IMR-90 (cell line): ENCODE results near the gene RAB25. TPM values are rescaled to one million over a fixed set of nuclear protein-coding genes. Genes with fewer than 3 reads are reported as not detected.

ENCODE experiments used
- ATAC-seq: fragments of 200-7000 bp; cut with Tn5 transposase; 2 replicates; pipeline ENCODE4 v1.9.1; 2020; ENCODE audit warnings: low read depth, mild to moderate bottlenecking, moderate library complexity
- BruUV-seq: library from RNA; stranded (reverse); fragments of 400-500 nt; replicated peaks from 2 replicates; lab custom pipeline; 2021; lab: Mats Ljungman, UMichigan
- CTCF ChIA-PET: fragments of 300-600 bp; formaldehyde crosslinking; extraction: SDS; loops from one replicate; lab custom pipeline; 2021; ENCODE audit warnings: antibody characterized with exemption; lab: Yijun Ruan, JAX
- POLR2A ChIA-PET: fragments of 300-600 bp; sonication (Branson Sonifier 250); formaldehyde crosslinking; loops from one replicate; lab custom pipeline; 2022; ENCODE audit warnings: antibody characterized with exemption; ENCODE audit not compliant: unreplicated experiment; lab: Charles Lee
- DNase-seq: peaks from one replicate; pipeline ENCODE4 v3.0.0; 2013
- H2AFZ ChIP-seq: replicated peaks from 2 replicates; pipeline ENCODE3; 2013; ENCODE audit warnings: low read length, mild to moderate bottlenecking; ENCODE audit not compliant: poor library complexity
- H2AK5ac ChIP-seq: 2 replicates; pipeline ENCODE4 v1.6.1; 2013; ENCODE audit warnings: low read depth, low read length, inconsistent platforms
- H2AK9ac ChIP-seq: replicated peaks from 2 replicates; pipeline ENCODE3; 2013; ENCODE audit warnings: mild to moderate bottlenecking, low read depth, low read length, moderate library complexity; ENCODE audit not compliant: poor library complexity
- H2BK120ac ChIP-seq: 2 replicates; pipeline ENCODE4 v1.6.1; 2013; ENCODE audit warnings: low read depth, low read length, inconsistent platforms
- H2BK15ac ChIP-seq: 3 replicates; pipeline ENCODE4 v1.6.1; 2013; ENCODE audit warnings: low read depth, low read length, inconsistent platforms
- H2BK20ac ChIP-seq: 2 replicates; pipeline ENCODE4 v1.6.1; 2013; ENCODE audit warnings: low read depth, mild to moderate bottlenecking, inconsistent platforms, low read length, moderate library complexity
- H2BK5ac ChIP-seq: 2 replicates; pipeline ENCODE4 v1.6.1; 2013; ENCODE audit warnings: mild to moderate bottlenecking, low read depth, low read length, inconsistent platforms; ENCODE audit not compliant: poor library complexity, severe bottlenecking
- H3K14ac ChIP-seq: replicated peaks from 2 replicates; pipeline ENCODE4 v1.6.1; 2013; ENCODE audit warnings: low read depth, low read length, inconsistent platforms
- H3K18ac ChIP-seq: 2 replicates; pipeline ENCODE4 v1.6.1; 2013; ENCODE audit warnings: low read depth, low read length, control low read depth
- H3K23ac ChIP-seq: 2 replicates; pipeline ENCODE4 v1.6.1; 2013; ENCODE audit warnings: low read depth, low read length, inconsistent platforms
- H3K27ac ChIP-seq: 2 replicates; pipeline ENCODE4 v1.5.1; 2013; ENCODE audit warnings: mild to moderate bottlenecking, control low read depth, low read length; ENCODE audit not compliant: insufficient read depth
- H3K27me3 ChIP-seq: 2 replicates; pipeline ENCODE4 v1.6.1; 2013; ENCODE audit warnings: low read length; ENCODE audit not compliant: control insufficient read depth, insufficient read depth
- H3K36me3 ChIP-seq: 2 replicates; pipeline ENCODE4 v1.6.1; 2013; ENCODE audit warnings: low read length, mixed read lengths; ENCODE audit not compliant: control insufficient read depth, insufficient read depth
- H3K4ac ChIP-seq: 2 replicates; pipeline ENCODE4 v1.6.1; 2013; ENCODE audit warnings: low read depth, low read length, inconsistent platforms
- H3K4me1 ChIP-seq: 2 replicates; pipeline ENCODE4 v1.6.1; 2013; ENCODE audit warnings: low read length, mixed read lengths; ENCODE audit not compliant: control insufficient read depth, insufficient read depth
- H3K4me2 ChIP-seq: 2 replicates; pipeline ENCODE4 v1.6.1; 2013; ENCODE audit warnings: low read depth, mild to moderate bottlenecking, control low read depth, low read length, moderate library complexity
- H3K4me3 ChIP-seq: 2 replicates; pipeline ENCODE4 v1.5.1; 2013; ENCODE audit warnings: low read depth, mild to moderate bottlenecking, control low read depth, low read length, moderate library complexity; ENCODE audit not compliant: insufficient read depth
- H3K56ac ChIP-seq: 2 replicates; pipeline ENCODE4 v1.6.1; 2013; ENCODE audit warnings: low read length, inconsistent platforms; ENCODE audit not compliant: insufficient read depth; ENCODE audit errors: extremely low read depth
- H3K79me1 ChIP-seq, 2 experiments: 2 replicates each; pipeline ENCODE4 v1.6.1; 2013; ENCODE audit warnings: low read length in 2 of 2, inconsistent platforms in 1 of 2, low read depth in 1 of 2
- H3K9ac ChIP-seq: 2 replicates; pipeline ENCODE4 v1.6.1; 2013; ENCODE audit warnings: low read depth, low read length, control low read depth
- H3K9me1 ChIP-seq: 2 replicates; pipeline ENCODE4 v1.6.1; 2013; ENCODE audit warnings: low read length, inconsistent platforms; ENCODE audit not compliant: insufficient read depth
- H3K9me3 ChIP-seq: 2 replicates; pipeline ENCODE4 v1.6.1; 2013; ENCODE audit warnings: low read length; ENCODE audit not compliant: control insufficient read depth, insufficient read depth
- H4K20me1 ChIP-seq: 2 replicates; pipeline ENCODE4 v1.6.1; 2013; ENCODE audit warnings: low read length, inconsistent platforms; ENCODE audit not compliant: insufficient read depth
- H4K5ac ChIP-seq: 2 replicates; pipeline ENCODE4 v1.6.1; 2013; ENCODE audit warnings: mild to moderate bottlenecking, low read depth, low read length, control low read depth
- H4K8ac ChIP-seq, 2 experiments: 2 replicates each; pipeline ENCODE4 v1.6.1; 2013; ENCODE audit warnings: low read depth in 2 of 2, low read length in 2 of 2, control low read depth in 1 of 2, inconsistent platforms in 1 of 2
- H4K91ac ChIP-seq: 2 replicates; pipeline ENCODE4 v1.6.1; 2013; ENCODE audit warnings: low read depth, low read length, inconsistent platforms; ENCODE audit not compliant: insufficient read depth
- CEBPB ChIP-seq: IDR thresholded peaks from 2 replicates; pipeline ENCODE4 v1.6.1; 2012; ENCODE audit warnings: low read depth, low read length, improper control_type of control experiment
- ELK1 ChIP-seq: fragments of 150-350 bp; IDR thresholded peaks from 2 replicates; pipeline ENCODE4 v1.6.1; 2016; ENCODE audit warnings: low read depth, mild to moderate bottlenecking, low read length, moderate library complexity, borderline replicate concordance
- MXI1 ChIP-seq: IDR thresholded peaks from 2 replicates; pipeline ENCODE4 v1.6.1; 2012; ENCODE audit warnings: low read depth, mild to moderate bottlenecking, low read length, moderate library complexity, borderline replicate concordance
- WGBS, 2 experiments: methylation state at CpG; one replicate each; pipeline versions ENCODE4 v1.1.5 to v1.1.7; 2013; ENCODE audit warnings: missing lambda C conversion rate in 2 of 2; ENCODE audit not compliant: insufficient read length in 1 of 2; ENCODE audit errors: extremely low coverage in 2 of 2; 5-methylcytosine and 5-hydroxymethylcytosine counted together
- dilution Hi-C: fragments of 300-500 bp; cut with HindIII; formaldehyde crosslinking; loops from one replicate; pipeline ENCODE4 v1.14.3; 2018; ENCODE audit warnings: low sequenced_read_pairs; ENCODE audit not compliant: unreplicated experiment
- in situ Hi-C: fragments of 300-500 bp; cut with MboI; formaldehyde crosslinking; loops from 3 replicates; pipeline ENCODE4 v1.14.3; 2019; ENCODE audit warnings: low sequenced_read_pairs, inconsistent platforms, mixed read lengths
- intact Hi-C: fragments of 100-400 bp; cut with micrococcal nuclease; formaldehyde crosslinking; loops from 2 replicates; pipeline ENCODE4 v1.10.0; 2022
- polyA plus RNA-seq, 3 experiments: library from polyadenylated mRNA; depleted of rRNA; stranded (reverse); fragments of >200 nt; gene quantifications; 2 replicates each; pipeline ENCODE4 v1.2.3, GENCODE V29; 2012; ENCODE audit warnings: low replicate concordance in 1 of 3
- total RNA-seq: library from RNA; depleted of rRNA; stranded (reverse); fragments of >200 nt; gene quantifications from 2 replicates; pipeline ENCODE4 v1.2.3, GENCODE V29; 2012

Gene RAB25
- total and polyA plus RNA-seq, 2 of the 4 experiments (the other 2 are of a cell fraction): not detected

- ATAC-seq: peak; percentile 60
- Histone ChIP-seq H2AK5ac (no peak overlapping the region), H2BK120ac (no peak overlapping the region), H4K91ac (no peak overlapping the region), H3K4ac (no peak overlapping the region), H3K4me1 (peaks cover 22% of the 10 kb centered on the region), H2BK15ac (no peak overlapping the region), H2AFZ (no peak overlapping the region), H4K20me1 (peaks cover 35% of the 10 kb centered on the region), H3K4me3 (no peak overlapping the region), H3K79me1 (peaks cover 20 to 47% of the 10 kb centered on the region in 2 experiments; a peak in 3 of 4 replicates), H3K56ac (no peak overlapping the region), H2BK20ac (no peak overlapping the region), H4K8ac (no peak overlapping the region), H3K36me3 (peaks cover 35% of the 10 kb centered on the region), H4K5ac (no peak overlapping the region), H2AK9ac (no peak overlapping the region), H3K9me3 (no peaks in the 10 kb centered on the region), H3K18ac (no peak overlapping the region), H2BK5ac (no peak overlapping the region), H3K4me2 (peak overlapping the region; percentile 66; the same call in 1 of the 2 replicates), H3K23ac (peak overlapping the region; percentile 27; the same call in 1 of the 2 replicates), H3K27ac (no peak overlapping the region; the same call in 1 of the 2 replicates), H3K14ac (no peak overlapping the region), H3K9ac (no peak overlapping the region), H3K27me3 (no peaks in the 10 kb centered on the region), H3K9me1 (peaks cover 16% of the 10 kb centered on the region)
- dilution Hi-C loops: no loop called here
- intact Hi-C loops: no loop called here
- ChIA-PET CTCF (no interaction called here), POLR2A (no interaction called here)
- BruUV-seq: TSS peak; percentile 59
- TF ChIP-seq MXI1 (no peak), CEBPB (peak; percentile 76), ELK1 (no peak)
- no CpG with 5 or more reads among the region's 1 CpG for WGBS, 2 experiments
- in situ Hi-C loops: no loop called here
- no peak for DNase-seq
Measured at GRCh38 chr1:156073110-156073687, 12.2 kb downstream of the RAB25 start.
